Hematopoietic multipotent progenitor cell treated with erythropoietin and hydrocortisone succinate and interleukin-3 and kit ligand, for 4 days (in vitro differentiated cells): Measurements from ENCODE around the gene RBKS.
A peak's percentile ranks its signal among the peaks of the same experiment; 100 is the strongest.
"Not testable (repeated sequence)": the region's sequence is repeated elsewhere in the genome, so short reads cannot be mapped to it uniquely, and the experiment has no call there.

ENCODE experiments used
- DNase-seq: peaks from one replicate; pipeline ENCODE4 v3.0.0-alpha.2; 2015

The RBKS gene

DNA sequence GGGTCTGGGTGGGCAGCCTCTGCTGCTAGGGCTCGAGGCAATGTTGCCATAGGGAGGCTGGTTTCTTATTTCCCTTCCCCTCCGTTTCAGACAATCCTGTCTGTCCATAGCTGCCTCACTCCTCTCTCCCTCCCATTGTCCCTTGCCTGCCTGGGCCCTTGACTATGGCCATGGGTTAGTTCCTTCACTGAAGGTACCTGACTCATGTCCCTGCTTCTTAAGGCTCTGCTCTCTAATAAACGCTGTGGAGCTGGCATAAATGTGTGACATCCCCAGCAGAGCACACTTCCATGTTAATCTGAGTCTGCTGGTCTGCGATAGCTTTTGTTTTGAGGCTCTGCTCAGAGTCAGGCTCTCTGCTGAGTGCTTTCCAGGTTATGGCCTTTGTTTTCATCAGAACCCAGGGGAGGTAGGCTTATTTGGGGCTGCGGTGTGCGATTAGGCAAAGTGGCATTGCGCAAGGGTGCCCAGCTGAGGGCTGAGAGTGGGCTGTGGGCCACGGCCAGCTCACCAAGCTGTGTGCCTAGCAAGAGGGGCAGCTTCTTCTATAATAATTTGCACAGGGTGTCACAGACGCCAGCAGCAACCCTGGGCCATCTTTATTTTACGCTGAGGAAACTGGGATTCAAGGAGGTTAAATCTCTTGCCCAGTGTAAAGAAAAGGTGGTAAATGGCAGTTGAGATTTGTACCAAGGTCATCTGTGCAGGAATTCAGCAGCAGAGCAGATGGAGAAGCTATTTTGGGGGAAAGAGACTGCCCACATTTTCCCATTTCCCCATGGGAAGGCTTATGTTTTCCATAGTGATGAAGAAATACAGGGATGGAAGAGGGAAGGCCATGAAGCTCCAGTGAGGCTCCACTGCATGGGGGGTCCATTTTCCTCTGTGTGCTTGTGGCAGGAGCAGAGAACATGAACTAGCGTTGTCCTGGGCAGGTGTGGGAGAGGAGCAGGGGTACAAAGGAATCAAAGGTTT is 93.1 kb downstream of the RBKS start:
- peak; percentile 63 for DNase-seq

DNA sequence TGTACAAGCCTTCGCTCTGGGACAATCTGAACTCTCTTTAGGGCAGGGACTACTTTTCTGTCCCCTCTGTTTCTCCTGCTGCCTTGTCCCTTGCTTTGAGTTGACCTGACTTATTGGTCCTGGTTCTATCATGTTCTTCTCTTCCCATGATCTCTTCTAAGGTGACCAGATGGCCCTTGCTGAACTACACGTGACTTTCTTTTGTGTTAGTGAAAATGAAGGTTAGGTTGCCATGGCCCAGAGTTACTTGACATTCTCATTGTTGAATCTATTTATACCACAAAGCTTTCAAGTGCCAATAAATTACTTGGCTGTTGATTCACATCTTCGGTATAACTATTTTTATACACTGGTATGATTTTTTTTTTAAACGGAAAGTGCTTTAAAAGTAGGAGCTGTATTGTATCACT is 94.3 kb downstream of the RBKS start:
- no peak for DNase-seq

DNA sequence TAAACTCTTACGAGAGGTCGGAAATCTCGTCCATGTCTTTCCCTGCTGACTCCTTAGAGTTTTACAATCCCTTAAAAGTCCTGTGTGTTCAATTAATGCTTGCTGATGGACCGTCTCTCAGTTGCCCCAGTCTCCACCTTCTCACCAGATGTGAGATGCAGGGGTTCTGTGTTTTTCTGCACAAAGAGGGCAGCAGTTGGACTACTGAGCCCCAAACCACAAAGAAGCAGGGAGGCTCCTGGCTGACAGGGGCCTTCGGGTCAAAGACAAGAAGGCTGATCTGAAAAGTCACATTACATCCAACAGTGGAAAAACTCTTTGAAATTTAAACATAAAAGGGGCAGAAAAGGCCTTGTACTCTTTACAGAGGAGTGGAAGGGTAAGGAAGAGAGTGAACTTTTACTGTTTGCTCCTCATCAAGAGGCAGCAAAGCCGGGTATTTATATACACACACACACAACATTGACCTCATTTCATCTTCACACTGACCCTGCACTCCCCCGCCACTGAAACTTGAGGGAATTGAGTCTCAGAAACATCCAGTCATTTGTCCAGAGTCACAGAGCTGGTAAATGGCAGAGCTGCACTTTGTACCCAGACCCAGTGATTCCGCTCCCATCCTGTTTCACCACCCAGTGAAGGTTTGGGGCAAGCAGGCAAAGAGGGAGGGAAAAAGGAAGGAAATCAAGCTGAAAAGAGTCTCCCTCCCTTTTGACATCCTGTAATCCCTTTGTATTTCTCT is 94.9 kb downstream of the RBKS start:
- no peak for DNase-seq

DNA sequence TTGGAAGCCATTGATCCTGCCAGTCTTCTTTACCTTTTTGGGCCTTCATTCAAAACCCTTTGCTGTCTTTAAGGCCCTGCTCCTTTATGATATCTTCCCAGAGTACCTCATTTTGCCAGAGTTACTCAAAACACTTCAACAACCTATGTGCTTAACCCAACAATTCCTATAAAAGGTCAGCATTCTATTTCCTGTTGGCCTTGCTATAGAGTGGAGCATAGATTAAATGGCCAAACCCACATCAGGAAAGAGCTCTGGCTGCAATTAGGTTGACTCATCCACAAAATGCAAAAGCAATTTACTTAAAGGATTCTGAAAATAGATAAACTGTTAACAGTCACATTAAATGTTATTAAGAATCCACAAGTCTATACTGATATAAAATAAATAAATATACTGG is 97.4 kb downstream of the RBKS start:
- no peak for DNase-seq

DNA sequence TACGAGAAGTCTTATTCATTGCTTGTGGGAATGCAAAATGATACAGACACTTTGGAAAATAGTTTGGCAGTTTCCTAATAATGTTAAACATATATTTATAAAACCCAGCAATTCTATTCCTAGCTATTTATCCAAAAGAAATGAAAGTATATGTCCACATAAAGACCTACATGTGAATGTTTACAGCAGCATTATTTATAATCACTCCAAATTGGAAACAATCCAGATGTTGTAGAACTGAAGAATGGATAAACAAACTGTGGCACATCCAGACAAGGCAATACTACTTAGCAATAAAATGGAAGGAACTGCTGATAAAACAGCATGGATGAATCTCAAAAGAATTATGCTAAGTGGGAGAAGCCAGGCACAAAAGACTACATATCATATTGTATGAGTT is 99.4 kb downstream of the RBKS start:
- no peak for DNase-seq

DNA sequence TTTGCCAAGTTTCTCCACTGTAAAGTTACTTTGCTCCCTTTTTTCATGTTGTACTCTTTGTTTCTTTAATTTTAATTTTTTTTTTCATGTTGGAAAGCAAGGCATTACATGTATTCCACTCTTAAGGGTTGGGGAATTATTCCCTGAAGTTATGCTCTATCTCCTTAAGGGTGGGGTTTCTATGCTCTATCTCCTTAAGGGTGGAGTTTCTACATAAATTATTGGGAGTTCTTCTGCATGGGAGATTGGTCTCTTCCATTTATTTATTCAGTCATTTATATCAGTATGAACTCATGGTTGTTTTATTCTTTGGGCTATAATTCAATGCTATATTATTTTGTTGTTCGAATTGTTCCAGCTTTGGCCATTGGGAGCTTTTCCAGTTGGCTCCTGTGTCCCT is 107.5 kb downstream of the RBKS start:
- no peak for DNase-seq

DNA sequence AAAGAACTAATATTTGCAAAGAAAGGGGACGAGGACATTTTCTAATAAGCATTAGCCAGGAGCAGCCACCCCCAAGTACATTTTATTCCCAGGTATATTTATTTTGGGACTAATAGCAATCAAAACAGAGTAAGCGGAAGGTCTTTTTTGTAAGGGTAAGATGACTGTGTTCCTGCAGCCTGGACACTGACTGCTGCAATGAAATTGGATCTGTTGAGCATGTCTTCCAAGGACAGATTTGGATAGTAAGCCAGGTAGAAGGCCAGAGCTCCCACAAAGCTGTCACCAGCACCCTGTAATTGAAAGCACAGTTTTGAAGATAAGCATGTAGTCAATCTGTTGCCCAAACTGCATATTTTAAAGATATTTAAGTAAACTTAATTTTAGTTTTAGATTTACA is 108.7 kb downstream of the RBKS start:
- no peak for DNase-seq

DNA sequence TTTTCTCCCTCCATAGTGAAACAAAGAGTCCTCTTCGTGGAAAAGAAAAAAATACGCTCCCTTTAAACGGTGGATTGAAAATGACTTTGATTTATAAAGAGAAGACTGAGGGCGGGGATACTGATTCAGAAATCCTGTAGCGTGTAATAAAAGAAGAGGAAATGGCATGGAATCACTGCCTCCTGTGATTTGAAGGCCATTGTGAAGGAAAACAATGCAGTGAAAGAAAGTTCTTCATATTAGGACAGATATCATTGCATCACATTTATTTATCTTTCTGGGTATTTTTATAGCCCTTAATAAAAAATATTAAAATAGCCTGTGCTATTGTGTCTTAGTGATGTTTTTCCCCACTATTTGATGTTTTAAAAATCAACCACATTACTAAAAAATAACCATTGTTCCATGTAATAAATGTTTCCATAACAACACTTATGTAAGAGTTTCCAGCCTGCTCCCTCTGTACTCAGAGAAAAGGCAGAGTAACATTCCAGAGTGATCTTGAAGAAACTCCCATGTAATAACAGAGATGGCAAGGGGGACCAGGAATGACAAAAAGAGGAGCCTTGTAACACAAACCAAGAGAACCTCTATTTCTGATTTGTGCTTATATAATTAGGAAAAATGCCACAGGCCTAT is 110.7 kb downstream of the RBKS start:
- DNase-seq, result no peak

DNA sequence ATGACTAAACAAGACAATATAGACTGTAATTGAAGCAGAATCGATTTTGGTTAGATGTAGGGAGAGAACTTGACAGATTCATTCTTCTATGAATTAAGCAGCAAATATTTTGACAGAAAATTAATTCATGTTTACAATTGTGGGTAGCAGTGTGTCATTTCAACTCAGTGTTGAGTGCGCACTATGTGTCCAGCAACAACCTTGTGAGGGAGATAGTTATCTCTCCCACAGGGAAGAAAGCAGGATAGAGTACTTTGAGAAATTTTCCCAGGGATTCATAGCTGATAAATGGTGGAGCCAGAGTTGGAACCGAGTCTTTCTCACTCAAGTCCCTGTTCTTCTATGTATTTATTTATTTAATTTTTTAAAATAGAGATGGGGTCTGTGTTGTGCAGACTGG is 113.5 kb downstream of the RBKS start:
- DNase-seq, result no peak

DNA sequence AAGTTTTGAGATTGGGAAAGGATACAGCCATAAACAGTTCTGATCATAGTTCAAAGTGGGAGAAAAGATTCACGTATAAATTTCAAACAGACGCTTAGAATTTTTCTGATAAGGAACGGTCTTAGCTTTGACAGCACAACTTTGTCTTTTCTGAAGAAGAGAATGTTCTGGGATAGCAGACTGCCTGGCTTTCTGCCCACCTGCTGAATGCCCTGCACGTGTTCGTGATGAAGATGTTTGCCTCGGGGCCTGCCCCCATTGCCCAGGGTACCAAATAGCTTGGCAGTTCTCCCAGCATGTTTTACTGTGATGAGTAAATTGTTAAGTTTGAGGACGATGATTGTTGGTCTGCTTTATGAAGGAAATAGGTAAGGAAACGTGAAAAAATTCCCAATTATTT is 114.1 kb downstream of the RBKS start:
- DNase-seq, result no peak

DNA sequence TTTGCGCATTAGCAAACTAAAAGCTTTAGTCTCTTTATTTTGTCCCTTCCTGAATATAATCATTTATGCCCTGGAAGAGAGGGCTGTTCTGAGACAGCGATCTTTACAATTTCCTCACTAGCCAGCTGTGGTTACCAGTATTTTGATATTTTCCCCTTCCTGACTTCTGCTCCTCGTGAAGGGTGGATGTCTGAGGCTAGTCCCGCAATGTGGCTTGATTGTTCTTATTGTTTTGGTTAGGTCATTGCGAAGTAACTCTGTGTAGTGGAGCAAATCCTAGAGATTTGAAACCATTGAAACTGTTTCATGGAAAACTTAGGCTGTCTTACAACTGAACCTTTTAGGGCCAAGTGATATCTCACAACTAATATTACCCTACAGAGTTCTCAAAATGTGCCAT is 116.2 kb downstream of the RBKS start:
- DNase-seq, result peak; percentile 20

DNA sequence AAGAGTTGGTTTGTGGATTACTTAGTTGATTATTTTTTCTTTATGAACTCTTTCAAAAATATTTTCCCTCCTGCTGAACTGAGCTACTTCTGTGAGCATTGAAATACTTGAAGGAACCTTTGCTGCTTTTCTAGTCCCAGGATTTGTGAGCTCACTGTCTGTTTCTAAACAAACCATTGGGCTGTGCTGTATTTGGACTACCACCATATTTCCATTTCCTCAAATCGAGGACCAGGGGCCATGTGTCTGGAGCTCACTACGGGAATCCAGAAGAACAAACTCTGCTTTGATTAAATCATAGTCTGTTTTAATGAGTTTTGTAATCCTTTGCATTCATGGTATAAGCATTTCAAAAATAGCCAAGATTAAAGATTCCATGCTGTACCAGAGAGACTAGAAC is 117.4 kb downstream of the RBKS start:
- peak; percentile 27 for DNase-seq

DNA sequence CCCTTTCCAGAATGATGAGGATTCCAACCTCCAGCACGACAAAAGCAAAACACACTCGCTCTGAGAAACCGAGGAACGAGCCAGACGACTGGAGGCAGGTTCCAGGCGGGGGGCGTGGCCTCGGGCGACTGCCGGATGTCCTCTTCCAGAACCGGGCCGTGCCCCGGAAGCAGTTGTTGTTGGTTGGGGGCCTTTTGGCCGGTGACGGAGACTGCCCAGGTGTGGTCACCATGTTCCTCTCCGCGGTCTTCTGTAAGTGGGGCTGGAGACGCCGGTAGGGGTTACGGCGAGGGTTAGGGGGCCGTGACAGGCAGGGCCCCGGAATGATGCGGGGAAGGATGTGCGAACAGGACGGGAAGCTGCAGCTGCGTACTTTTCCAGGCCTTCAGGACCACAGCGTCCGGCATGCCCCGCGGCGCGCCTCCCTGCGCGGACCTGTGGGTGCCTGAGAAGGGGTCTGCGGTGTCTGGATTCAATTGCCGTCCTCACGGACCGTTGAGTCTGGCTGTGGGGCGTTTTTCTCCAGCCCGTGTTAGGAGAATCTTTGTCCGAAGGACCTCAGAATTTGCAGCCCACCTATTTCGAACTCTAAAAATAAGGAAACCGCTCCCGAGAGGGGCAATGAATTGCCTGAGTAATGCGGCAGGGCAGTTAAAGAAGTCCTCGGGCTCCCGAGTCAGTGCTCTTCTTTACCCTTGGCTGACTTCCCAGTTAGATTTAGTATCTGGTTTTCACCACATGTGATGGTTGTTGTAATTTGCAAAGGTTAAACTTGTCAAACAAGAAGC is 118.4 kb downstream of the RBKS start, which contains the start of gene MRPL33:
Gene MRPL33 (plus strand): TSS at position 172 of the 788 bp plus-strand sequence. CDS start 59 bp downstream, at position 231.
- peak; percentile 97 for DNase-seq

DNA sequence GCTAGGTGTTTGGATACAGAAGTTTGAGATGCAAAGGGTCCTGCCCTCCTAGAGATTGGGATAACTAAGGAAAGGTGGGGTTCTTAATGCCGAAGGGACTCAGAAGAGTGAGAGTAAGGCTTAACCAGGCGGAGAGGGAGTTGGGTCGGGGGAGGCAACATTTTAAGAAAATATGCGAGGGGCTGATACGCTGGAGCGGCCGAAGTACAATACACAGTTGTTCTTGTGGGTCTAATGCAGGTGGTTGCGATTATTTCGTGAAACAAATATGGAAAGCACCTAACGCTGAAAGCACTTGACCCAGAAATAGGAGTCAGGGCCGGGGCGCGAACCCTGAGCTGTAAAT is 119.0 kb downstream of the RBKS start:
- no peak for DNase-seq

DNA sequence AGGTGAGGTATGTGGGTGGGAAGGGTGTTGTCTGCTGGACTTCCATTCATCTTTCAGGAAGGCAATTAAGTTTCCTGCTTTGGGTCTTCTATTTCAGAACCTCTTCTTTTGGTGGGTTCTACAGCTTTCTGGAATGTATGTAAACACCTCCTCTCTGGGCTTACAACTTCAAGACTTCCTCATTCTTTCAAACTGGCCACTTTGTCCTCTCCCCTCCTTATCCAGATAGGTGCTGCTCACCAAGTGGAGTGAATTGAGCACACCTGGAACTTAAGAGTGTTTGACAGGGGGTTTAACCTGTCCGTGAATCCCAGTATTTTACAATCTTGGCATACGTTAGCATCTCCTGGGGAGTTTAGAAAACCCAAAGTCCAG is 123.9 kb downstream of the RBKS start:
- no peak for DNase-seq

DNA sequence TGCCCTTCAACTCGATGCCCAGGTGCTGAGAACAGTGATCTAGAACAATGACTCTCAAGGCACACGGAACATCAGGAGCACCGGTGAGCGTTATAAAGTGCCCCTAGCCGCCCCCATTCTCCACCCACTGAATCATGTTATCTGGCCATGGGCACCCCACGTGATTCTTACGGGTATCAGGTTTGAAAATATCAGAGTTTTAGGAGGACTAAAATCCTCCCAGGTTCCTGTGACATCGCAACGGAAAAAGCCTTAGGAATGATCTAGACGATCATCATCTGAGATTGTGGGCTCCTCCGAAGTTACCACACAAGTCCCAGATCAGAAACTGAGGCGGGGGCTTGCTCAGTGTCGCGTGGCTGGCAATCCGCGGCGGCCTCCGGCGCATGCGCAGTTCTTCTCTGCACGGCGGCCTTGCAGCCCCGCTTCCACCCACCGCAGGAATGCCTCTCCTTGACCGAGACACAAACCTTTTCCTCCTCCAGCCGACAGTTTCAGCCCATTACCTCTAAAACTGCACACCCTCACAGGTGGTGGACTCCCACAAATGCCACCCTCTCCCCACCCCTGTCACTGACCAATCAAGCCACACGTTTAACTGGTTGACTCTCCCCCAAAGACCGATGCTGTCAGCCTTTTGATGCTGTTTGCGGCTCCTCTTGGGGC is 124.4 kb downstream of the RBKS start:
- DNase-seq, result peak; percentile 46

DNA sequence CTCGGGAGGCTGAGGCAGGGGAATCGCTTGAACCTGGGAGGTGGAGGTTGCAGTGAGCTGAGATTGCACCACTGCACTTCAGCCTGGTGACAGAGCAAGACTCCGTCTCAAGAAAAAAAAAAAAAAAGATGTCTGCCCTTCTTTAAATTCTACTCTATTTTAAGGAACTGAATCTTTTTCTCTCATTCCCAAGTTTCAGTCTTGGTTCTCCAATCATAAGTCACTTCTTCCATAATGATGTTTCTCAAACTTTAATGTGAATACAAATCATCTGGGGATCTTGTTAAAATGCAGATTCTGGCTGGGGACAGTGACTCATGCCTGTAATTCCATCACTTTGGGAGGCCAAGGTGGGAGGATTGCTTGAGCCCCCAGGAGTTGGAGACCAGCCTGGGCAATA is 125.7 kb downstream of the RBKS start:
- DNase-seq, result not testable (repeated sequence)

DNA sequence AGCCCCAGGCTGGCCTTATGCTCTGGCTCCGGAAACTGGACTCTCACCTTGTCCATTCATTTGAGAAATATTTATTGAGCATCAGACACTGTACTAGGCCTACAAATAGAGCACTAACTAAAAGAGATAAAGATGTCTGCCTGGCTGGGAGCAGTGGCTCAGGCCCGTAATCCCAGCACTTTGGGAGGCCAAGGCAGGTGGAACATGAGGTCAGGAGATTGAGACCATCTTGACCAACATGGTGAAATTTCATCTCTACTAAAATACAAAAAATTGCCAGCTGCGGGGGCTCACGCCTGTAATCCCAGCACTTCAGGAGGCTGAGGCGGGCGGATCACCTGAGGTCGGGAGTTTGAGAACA is 126.3 kb downstream of the RBKS start:
- DNase-seq, result no peak

DNA sequence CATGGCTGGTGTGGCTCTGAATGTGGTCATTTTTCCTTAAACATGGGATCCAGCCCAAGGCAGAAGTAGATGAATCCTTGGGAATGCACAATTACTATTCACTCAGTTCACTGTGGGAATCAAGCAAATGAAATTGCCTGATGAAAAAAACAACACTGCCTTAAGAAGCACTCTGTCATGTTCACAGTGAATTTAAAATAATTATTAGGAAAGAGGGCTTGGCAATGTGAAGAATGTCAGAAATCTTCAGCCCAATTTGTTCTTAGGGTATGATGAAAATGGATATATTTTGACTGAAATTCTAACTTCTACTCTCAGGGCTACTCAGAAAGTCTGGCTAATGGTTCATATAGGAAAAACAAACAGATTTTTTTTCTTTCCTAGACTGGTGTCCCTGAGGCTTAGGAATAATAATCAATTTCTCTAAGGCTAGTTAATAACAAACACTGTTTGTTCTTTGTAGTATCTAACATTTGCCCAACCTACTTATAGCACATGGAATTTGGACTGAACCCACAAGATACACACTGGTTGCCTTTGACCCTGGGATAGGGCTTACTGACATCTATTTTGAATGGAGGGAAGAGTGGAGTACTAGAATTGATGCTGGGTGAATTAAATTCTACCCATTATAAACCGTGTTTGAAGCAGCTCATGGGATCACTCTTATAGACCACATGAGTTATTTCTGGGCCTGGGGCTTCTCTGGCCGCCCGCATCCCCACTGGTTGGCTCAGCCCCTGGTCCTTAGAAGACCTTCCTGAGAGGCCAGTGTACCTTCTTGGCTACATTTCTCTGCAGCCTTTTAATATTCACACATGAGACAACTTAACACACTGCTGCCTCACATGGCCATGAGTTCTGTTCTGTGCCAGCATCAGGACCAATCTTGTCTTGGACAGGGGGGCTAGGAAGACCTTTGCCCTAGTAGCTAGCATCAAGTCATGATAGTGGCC is 127.0 kb downstream of the RBKS start:
- DNase-seq, result no peak

DNA sequence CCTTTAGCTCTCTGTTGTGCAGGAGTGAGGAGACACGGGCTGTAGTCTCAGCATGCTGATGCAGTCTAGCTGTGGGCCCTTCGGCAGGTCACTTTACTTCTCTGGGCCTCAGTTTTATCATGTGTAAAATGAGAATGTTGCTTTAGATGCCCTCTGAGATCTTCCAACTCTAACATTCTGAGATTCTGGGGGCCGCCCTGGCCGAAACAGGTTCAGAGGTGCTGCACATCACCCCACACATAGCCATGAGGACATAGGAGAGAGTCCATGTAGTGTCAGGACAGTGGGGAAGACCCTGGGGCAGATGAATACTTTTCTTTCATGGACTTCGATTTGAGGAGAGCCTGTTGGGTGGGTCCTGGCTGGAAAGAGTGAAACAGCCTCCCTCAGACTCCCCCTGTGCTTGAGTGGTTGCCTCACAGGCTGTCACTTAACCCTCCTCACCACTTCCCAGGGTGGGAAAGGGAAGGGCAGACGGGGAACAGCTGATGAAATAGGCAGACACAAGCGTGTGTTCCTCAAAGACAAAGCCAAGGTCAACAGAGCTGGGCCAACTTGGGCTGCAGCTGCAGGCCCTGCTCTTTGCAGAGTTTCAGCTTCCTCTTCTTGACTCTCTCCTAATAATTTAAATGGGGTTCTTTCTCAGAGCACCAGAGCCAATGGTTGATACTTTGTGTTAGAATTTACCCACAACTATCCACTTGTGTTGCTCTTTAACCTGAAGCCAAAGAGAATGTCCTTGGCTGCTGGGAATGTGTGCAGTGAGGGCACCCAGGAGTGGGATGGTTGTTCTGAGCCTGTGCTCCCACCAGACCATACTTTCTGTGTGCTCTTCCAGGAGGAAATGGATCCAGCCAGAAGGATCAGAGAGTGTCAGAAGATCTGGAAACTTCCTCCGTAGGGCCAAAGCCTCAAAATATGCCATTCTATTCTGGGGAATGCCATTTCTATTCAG is 133.4 kb downstream of the RBKS start:
- DNase-seq, result peak; percentile 61
